Measurements from ENCODE around the gene PEX10.
"Not testable (repeated sequence)": the region's sequence is repeated elsewhere in the genome, so short reads cannot be mapped to it uniquely, and the experiment has no call there.

GRCh38 chr1:2440346-2440745 lies 28.0 kb upstream of the PEX10 start:
- TF ChIP-seq EZH2 (IDR thresholded peaks at IDR 0.05; ENCODE audit: borderline replicate concordance, control insufficient read depth, low read depth, low read length); POLR2AphosphoS5 (IDR thresholded peaks at IDR 0.05; ENCODE audit: low read length); CTCF (IDR thresholded peaks at IDR 0.05 in 2 of 3, conservative IDR thresholded peaks at IDR 0.05 in 1 of 3; ENCODE audit: control insufficient read depth in 2 of 3, extremely low read depth in 1 of 3, insufficient read depth in 1 of 3, low read depth in 3 of 3, low read length in 3 of 3); ZNF384 (IDR thresholded peaks at IDR 0.05; ENCODE audit: borderline replicate concordance, low read depth, low read length); STAT3 (IDR thresholded peaks at IDR 0.05; ENCODE audit: low read depth, low read length); JUNB (IDR thresholded peaks at IDR 0.05); KDM1A (IDR thresholded peaks at IDR 0.05; ENCODE audit: borderline replicate concordance); IRF3 (IDR thresholded peaks at IDR 0.05); LARP7 (IDR thresholded peaks at IDR 0.05); POLR2A (IDR thresholded peaks at IDR 0.05; ENCODE audit: low read depth, low read length); BRCA1 (IDR thresholded peaks at IDR 0.05; ENCODE audit: low read depth, low read length); SP1 (IDR thresholded peaks at IDR 0.05; ENCODE audit: low read depth, low read length): not testable (repeated sequence)
